ENCODE results near the gene LPAR6. TPM values are rescaled to one million over a fixed set of nuclear protein-coding genes. Genes with fewer than 3 reads are reported as not detected.
"Not testable (repeated sequence)": the region's sequence is repeated elsewhere in the genome, so short reads cannot be mapped to it uniquely, and the experiment has no call there.

Gene LPAR6
- total RNA-seq, 4 donors from 2014 or later: 16.8 to 42.5 (median 23.4) TPM

DNA sequence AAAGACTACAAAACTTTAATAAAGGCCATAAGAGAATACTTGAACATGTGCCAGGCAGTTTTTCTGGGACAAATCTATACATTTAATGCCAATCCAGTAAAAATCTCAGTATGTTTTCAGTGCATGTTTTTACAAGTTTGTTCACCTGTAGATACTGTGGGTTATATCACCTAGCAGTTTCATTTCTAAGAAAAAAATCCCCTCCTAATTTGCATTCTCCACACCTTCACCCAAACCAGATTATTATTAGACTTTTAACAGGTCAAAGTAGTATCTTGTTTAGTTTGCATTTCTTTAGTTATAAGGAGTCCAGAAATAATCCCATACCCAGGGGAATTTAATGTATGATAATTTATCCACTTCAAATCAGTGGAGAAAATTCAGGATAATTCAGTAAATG, 17.0 kb upstream of the LPAR6 start:
- Histone ChIP-seq H3K27ac (peak overlapping the region in 1 of 3 donors; percentile 92), H3K36me3 (no peaks in the 10 kb centered on the region), H3K4me1 (peaks cover 22 to 25% of the 10 kb centered on the region in 2 donors), H3K27me3 (no peaks in the 10 kb centered on the region), H3K4me3 (replicated peaks in 1 of 3) (no peak overlapping the region), H3K9me3 (no peaks in the 10 kb centered on the region)
- no peak for DNase-seq
- TF ChIP-seq, protein P1, sequence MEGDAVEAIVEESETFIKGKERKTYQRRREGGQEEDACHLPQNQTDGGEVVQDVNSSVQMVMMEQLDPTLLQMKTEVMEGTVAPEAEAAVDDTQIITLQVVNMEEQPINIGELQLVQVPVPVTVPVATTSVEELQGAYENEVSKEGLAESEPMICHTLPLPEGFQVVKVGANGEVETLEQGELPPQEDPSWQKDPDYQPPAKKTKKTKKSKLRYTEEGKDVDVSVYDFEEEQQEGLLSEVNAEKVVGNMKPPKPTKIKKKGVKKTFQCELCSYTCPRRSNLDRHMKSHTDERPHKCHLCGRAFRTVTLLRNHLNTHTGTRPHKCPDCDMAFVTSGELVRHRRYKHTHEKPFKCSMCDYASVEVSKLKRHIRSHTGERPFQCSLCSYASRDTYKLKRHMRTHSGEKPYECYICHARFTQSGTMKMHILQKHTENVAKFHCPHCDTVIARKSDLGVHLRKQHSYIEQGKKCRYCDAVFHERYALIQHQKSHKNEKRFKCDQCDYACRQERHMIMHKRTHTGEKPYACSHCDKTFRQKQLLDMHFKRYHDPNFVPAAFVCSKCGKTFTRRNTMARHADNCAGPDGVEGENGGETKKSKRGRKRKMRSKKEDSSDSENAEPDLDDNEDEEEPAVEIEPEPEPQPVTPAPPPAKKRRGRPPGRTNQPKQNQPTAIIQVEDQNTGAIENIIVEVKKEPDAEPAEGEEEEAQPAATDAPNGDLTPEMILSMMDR (IDR thresholded peaks at IDR 0.05): no peak
- TF ChIP-seq POLR2A (IDR thresholded peaks at IDR 0.05): no peak
- intact Hi-C loops (cut with DNase I): no loop called here

DNA sequence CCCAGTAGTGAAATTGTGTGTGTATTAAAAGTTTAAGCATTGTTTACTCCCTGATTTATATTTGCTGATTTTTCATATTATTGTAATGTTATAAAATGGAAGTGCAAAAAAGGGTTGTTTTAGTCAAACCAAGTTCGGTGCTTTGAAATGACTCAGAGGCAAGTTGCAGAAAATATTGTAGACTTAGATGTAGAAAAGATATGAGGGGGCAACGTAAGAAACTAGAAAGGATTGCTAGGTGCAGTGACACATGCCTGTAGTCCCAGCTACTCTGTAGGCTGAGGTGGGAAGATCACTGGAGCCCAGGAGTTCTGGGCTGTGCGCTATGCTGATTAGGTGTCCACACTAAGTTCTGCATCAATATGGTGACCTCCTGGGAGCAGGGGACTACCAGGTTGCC, 16.1 kb upstream of the LPAR6 start:
- intact Hi-C loops (cut with DNase I): no loop called here
- DNase-seq: no peak
- H3K4me1 ChIP-seq: peaks cover 22 to 23% of the 10 kb centered on the region in 2 donors
- H3K27ac ChIP-seq: no peak overlapping the region
- TF ChIP-seq POLR2A (IDR thresholded peaks at IDR 0.05): no peak
- TF ChIP-seq, protein P1 (IDR thresholded peaks at IDR 0.05): no peak
- 92 to 97% methylated on average over 3 of the region's 3 CpGs for WGBS, 2 donors
- no peak overlapping the region for H3K4me3 ChIP-seq (replicated peaks in 1 of 3)
- H3K9me3 ChIP-seq: no peaks in the 10 kb centered on the region
- no peaks in the 10 kb centered on the region for H3K36me3 ChIP-seq
- no peaks in the 10 kb centered on the region for H3K27me3 ChIP-seq

DNA sequence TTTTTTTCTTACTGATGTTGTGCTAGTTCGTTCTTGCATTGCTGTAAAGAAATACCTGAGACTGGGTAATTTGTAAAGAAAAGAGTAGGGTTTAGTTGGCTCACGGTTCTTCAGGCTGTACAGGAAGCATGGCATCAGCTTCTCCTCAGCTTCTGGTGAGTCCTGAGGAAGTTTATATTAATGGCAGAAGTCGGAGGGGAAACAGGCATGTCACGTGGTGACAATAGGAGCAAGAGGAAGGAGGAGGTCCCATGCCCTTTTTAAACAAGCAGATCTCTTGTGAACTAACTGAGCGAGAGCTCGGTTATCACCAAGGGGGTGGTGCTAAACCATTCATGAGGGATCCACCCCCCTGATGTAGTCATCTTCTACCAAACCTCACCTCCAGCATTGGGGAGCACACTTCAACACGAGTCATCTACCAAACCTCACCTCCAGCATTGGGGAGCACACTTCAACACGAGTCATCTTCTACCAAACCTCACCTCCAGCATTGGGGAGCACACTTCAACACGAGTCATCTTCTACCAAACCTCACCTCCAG, 13.9 kb upstream of the LPAR6 start:
- 80 to 90% methylated on average over 8 of the region's 9 CpGs for WGBS, 2 donors
- H3K27ac ChIP-seq; H3K36me3 ChIP-seq; H3K27me3 ChIP-seq; H3K4me3 ChIP-seq (replicated peaks in 1 of 3); H3K9me3 ChIP-seq; intact Hi-C loops (cut with DNase I); DNase-seq: not testable (repeated sequence)
- H3K4me1 ChIP-seq: peaks cover 10 to 12% of the 10 kb centered on the region in 2 donors

DNA sequence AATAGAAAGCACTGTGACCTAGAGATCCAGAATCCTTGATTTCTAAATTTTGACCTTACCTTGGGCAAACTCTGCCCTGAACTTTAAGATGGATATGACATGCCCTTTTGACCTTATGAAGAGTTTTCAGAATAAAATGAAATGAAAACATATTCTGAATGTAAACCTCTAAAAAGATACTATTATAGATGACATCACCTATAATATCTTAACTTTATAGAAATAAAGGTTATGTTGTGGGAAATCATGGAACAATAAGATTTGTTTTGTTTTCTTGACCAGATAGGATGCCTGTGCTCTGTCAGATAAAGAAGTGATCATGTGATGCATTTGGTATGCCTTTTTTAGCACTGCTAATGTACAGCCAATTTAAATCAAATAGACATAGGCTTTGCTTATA, 13.1 kb upstream of the LPAR6 start:
- H3K36me3 ChIP-seq: no peaks in the 10 kb centered on the region
- H3K9me3 ChIP-seq: no peaks in the 10 kb centered on the region
- intact Hi-C loops (cut with DNase I): no loop called here
- peaks cover 3 to 4% of the 10 kb centered on the region in 2 donors for H3K4me1 ChIP-seq
- no peak overlapping the region for H3K27ac ChIP-seq
- DNase-seq: no peak
- H3K27me3 ChIP-seq: no peaks in the 10 kb centered on the region
- no peak for TF ChIP-seq POLR2A (IDR thresholded peaks at IDR 0.05)
- TF ChIP-seq, protein P1 (IDR thresholded peaks at IDR 0.05): no peak
- no peak overlapping the region for H3K4me3 ChIP-seq (replicated peaks in 1 of 3)

DNA sequence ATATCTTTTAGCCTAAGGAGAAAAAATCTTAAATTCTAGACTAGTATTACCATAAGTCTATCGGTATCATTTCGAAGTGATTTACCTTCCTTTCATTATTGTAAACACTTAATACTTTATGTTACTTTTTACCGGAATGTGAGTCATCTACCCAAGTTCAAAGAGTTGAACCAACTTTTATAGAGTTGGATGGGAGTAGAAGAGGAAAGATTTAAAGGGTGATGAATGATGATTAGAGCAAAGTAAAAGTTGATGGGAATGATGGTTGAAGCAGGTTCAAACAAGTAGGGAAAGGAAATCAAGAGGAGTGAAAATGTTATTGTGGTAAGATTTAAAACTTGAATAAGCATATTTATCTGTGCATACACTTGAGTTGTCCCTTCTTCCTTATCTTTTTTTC, 11.3 kb upstream of the LPAR6 start:
- no peaks in the 10 kb centered on the region for H3K9me3 ChIP-seq
- H3K27me3 ChIP-seq: no peaks in the 10 kb centered on the region
- H3K4me3 ChIP-seq (replicated peaks in 1 of 3): no peak overlapping the region
- DNase-seq: no peak
- no peaks in the 10 kb centered on the region for H3K36me3 ChIP-seq
- intact Hi-C loops (cut with DNase I): no loop called here
- H3K4me1 ChIP-seq: no peaks in the 10 kb centered on the region
- TF ChIP-seq POLR2A (IDR thresholded peaks at IDR 0.05): no peak
- TF ChIP-seq, protein P1 (IDR thresholded peaks at IDR 0.05): no peak
- H3K27ac ChIP-seq: no peak overlapping the region
- WGBS, 2 donors: 96 to 98% methylated on average over 3 of the region's 3 CpGs

DNA sequence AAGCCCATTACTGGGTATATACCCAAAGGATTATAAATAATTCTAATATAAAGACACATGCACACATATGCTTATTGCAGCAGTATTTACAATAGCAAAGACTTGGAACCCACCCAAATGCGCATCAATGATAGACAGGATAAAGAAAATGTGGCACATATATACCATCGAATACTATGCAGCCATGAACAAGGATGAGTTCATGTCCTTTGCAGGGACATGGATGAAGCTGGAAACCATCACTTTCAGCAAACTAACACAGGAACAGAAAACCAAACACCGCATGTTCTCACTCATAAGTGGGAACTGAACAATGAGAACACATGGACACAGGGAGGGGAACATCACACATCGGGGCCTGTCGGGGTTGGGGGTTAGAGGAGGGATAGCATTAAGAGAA, 9.1 kb upstream of the LPAR6 start:
- H3K27ac ChIP-seq; H3K36me3 ChIP-seq; intact Hi-C loops (cut with DNase I); H3K27me3 ChIP-seq; H3K4me3 ChIP-seq (replicated peaks in 1 of 3); H3K4me1 ChIP-seq; H3K9me3 ChIP-seq; DNase-seq: not testable (repeated sequence)
- 96 to 99% methylated on average over 5 of the region's 5 CpGs for WGBS, 2 donors
